GM21786 (cell line): Measurements from ENCODE around the gene NELL1.

Experiments
- ATAC-seq: cut with Tn5 transposase; IDR thresholded peaks from one replicate; pipeline ENCODE4 v1.9.1; 2021; ENCODE audit not compliant: unreplicated experiment

The NELL1 gene

GRCh38 chr11:21545699-21546098 lies 876.3 kb downstream of the NELL1 start:
- ATAC-seq: no peak

DNA sequence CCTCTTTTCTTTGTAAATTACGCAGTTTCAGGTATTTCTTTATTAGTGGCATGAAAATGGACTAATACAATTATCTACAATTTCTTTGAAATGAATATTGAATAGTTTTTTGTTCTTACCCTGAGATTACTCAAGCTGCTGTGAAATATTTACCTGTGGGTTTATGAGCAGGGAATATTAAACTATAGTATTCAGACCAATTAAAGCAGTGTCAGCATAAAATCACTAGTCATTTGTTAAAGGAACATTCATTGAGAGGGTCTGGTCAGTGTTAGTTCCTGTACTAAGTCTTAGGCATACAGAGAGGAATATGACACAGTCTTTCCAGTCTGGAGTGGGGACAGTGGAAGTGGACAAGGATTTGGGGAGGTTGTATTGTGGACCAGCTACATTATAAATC lies 877.3 kb downstream of the NELL1 start:
- ATAC-seq: no peak

GRCh38 chr11:21552911-21553310 lies 883.5 kb downstream of the NELL1 start:
- ATAC-seq: no peak

- ATAC-seq: no peak
Measured at GRCh38 chr11:21553795-21554194, 884.4 kb downstream of the NELL1 start.

GRCh38 chr11:21554284-21554683 lies 884.9 kb downstream of the NELL1 start:
- ATAC-seq: no peak

- ATAC-seq: no peak
Measured at GRCh38 chr11:21556926-21557325, 887.5 kb downstream of the NELL1 start.

DNA sequence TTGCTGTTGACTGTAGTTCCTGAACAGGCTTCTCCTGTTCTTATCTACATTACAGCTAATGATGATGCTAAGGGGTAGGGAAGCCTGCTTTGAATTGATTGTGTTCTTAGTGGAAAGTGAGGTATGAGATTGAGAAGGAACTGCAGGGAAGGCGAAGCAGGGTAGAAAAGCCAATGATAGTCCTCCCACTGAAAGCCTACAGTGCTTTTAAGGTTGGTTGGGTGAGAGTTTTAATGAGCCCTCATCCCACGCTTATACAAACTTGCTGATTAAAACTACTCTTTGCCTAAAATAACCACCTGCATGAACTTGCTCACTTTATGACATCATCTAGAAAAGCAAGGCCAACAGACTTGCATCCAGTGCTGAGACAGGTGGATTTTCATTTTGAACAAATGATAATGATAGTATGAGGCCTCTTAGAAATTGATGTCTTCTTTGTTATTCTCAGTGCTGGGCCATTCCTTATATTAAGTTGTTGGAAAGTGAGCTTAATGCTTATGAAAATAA lies 891.1 kb downstream of the NELL1 start:
- no peak for ATAC-seq

DNA sequence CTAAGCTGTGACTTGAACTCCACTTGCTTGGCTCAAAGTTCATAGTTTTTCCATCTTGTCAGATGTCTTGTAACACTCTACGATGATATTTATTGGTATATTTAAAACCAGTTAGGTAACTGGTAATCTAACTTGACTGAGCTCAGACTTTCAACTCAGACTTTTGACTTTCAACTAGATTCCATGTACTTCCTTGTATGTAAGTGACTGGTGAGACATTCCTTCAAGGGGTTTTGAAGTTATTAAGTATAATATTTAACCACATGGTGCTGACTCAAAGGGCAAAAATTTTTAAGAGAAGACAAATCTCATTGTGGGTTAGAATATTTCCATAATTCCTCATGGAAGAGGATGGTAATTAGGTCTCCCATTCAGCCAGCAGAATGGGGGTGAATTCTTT lies 892.2 kb downstream of the NELL1 start:
- no peak for ATAC-seq

DNA sequence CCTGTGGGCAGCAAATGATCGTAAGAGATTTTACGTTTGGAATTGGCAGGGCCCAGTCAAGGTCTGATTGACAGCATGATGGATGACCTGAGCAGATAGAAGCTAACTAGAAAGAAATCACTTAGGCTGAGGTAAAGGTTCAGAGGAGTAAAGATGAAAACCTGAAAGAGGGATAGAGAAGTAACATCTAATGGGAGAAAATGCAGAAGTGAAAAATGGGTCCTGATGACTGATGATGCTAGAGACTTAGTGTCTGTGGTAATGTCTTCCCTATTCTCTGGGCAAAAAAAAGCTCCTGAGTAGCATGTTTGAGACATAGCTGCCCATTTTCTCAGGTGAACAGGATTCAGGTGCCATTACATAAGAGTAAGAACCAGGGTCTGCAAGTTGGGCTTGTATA lies 894.7 kb downstream of the NELL1 start:
- peak; percentile 46 for ATAC-seq

GRCh38 chr11:21564833-21565682 lies 895.7 kb downstream of the NELL1 start:
- no peak for ATAC-seq

- ATAC-seq: no peak
Measured at GRCh38 chr11:21566521-21567117, 897.2 kb downstream of the NELL1 start.

GRCh38 chr11:21567645-21568290 lies 898.4 kb downstream of the NELL1 start:
- ATAC-seq: no peak

- no peak for ATAC-seq
Measured at GRCh38 chr11:21572210-21572609, 902.8 kb downstream of the NELL1 start.

DNA sequence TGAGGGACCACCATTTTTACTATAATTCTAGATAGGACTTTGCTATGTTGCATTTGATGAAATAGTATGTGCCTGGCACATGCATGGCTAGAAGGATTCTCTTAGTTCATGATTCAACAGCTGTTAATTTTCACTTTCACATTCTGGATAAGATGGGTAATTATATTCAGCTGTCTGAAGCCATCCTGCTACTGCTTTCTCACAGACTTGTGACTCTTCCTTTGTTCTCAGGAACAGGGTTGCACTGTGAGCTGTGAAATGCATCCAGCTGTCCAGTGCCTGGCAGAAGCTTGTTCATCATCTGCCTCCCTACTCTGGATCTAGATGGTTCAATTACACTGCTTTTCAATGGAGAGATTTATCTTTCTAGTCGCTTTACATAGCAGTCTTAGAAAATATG lies 913.4 kb downstream of the NELL1 start:
- ATAC-seq: peak; percentile 52

DNA sequence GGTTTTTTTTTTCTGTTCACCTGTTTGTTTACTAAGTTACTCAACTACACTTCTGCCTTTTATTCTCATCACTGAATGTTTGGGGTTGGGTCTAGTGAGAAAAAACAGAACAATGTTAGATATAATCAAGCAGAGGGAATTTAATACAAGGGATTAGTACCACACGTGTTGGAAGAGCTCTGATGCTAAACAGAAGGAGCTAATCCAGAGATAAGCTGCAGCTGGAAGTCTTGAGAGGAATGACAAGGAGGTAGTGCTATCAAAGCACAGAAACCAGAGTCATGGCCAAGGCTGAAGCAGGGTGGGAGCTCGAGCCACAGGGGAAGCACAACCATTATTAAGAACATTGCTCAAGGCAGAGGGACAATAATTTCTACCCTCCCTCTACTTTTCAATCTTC lies 919.4 kb downstream of the NELL1 start:
- ATAC-seq: no peak

GRCh38 chr11:21602699-21603098 lies 933.3 kb downstream of the NELL1 start:
- ATAC-seq: no peak

GRCh38 chr11:21603886-21604285 lies 934.5 kb downstream of the NELL1 start:
- no peak for ATAC-seq

DNA sequence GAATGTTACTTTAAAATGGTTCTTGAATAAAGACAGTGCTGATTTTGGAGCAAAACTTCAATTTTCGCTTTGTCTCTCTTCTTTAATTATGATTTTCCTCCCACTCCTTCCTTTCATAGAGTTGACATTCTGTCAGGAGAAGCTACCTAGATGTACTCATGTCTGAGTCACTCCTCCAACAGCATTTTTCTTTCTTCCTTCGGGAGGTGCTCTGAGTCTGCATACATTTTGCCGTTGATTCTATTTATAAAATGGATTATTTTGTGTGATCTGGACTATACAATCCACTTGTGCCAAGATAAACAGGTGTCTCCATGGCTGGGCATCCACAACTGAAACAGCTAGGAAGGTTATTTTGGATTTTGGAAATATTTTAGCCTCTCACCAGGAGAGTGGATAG lies 935.2 kb downstream of the NELL1 start:
- ATAC-seq: no peak

DNA sequence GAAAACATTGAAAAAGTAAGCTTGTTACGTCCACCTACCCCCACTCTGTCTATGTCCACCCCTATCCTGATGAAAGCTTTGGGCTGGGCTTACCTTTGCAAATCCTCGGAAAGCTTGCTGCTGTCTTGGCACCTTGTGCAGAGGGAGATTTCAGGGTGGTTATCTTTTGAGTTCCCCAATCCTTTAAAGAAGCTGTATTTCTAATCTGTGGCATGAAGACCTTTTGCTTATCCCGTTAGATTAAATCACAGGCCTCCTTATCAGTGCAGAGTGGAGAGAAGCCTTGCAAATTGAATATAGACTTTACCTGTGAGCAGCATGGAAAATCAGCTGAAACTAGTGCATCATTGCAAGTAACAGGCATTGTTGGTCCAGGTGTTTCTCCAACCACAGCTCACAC lies 942.9 kb downstream of the NELL1 start:
- no peak for ATAC-seq

DNA sequence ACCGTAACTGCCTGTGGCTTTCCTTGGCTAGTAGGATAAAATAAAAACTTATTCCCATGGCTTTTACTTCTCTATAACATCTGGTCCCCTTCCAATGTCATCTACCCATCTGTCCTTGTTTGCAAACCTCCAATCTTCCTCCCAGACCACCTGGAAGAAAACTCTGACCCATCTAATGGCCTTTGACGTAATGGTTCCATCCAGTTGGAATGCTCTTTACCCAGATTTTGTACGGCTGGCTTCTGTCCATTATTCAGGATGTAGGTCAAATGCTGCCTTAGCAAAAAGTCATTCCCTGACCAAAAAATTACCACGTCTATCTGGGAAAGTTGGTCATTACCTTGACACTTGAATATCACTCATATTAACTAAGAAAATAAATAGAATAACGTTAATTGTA lies 945.6 kb downstream of the NELL1 start:
- ATAC-seq: no peak

- no peak for ATAC-seq
Measured at GRCh38 chr11:21615955-21616371, 946.6 kb downstream of the NELL1 start.

DNA sequence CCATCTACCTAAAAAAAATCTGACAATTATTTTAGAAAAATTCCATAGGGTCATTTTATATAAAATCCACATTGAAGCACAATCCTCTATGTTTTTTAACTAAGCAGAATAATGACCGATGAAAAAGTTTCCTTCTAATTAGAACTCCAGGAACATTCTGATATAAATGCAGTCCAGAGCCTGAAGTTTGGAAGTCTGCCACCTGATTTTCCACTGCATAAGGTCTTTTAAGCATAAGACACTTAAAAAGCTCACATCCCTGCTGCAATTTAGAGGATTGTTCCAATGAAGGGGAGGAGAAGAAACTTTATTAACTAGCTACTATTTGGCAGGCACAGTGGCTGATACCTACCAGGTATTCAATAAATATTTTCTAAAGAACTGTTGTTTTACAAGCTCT lies 953.2 kb downstream of the NELL1 start:
- ATAC-seq: no peak
